LNCAP (cell line): Measurements from ENCODE around the gene DAAM1.

Experiments
- TF ChIP-seq, protein P1 (sequence below): fragments of 450-650 bp; IDR thresholded peaks from 2 replicates; pipeline ENCODE4 v1.5.1; 2017; ENCODE audit warnings: mild to moderate bottlenecking

The DAAM1 gene

DNA sequence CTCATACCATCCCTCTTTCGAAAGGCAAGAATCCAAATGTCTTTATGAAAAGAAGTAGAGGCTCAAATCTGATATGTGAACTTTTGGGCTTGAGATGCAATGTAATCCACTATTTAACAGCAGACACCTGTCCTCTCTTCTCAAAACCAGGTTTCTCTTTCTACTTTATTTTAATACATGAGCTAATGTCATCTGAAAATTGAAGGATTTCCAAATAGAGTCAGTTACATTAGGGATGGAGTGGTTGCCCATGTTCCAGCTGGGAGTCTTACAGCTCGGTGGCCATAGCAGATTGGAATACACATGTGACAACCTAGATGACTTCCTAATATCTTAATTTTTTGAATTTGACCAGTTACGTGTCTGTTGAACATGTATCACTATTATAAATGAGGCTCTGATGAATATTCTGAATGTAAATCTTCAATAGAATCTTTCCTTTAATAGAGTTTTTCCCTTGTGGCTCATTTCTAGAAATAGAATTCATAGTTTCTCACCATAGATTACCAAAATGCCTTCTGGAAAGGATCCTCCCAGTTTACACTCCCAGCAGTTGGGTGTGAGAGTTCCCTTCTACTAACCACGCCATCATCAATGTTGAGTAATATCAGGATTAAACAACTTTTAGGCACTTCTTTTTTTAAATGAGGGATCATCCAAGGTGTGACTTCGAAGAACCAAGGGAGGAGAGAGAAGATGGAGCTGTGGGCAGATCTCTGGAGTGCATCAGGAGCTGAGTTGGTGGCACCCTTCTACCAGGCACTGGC, 227.6 kb downstream of the DAAM1 start:
- TF ChIP-seq, protein P1, sequence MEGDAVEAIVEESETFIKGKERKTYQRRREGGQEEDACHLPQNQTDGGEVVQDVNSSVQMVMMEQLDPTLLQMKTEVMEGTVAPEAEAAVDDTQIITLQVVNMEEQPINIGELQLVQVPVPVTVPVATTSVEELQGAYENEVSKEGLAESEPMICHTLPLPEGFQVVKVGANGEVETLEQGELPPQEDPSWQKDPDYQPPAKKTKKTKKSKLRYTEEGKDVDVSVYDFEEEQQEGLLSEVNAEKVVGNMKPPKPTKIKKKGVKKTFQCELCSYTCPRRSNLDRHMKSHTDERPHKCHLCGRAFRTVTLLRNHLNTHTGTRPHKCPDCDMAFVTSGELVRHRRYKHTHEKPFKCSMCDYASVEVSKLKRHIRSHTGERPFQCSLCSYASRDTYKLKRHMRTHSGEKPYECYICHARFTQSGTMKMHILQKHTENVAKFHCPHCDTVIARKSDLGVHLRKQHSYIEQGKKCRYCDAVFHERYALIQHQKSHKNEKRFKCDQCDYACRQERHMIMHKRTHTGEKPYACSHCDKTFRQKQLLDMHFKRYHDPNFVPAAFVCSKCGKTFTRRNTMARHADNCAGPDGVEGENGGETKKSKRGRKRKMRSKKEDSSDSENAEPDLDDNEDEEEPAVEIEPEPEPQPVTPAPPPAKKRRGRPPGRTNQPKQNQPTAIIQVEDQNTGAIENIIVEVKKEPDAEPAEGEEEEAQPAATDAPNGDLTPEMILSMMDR, result no peak

DNA sequence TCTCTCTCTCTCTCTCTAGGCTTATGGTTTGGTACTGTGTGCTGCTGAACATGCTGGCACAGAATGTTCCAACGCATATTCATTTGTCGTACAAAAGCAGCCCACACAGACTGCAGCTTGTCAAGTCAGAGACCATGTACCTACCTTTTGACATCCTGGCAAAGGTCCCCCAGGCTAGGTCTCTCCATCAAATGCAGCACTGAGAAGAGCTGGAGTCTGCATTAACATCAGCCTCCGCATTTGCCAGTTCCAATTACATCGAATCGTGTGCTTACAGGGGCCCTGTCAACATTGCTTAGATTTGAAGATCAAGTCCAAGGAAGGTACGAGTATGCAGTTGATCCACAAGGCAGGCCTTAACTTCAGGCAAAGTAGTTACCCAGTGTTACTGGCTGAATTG, 228.8 kb downstream of the DAAM1 start:
- TF ChIP-seq, protein P1, result no peak

DNA sequence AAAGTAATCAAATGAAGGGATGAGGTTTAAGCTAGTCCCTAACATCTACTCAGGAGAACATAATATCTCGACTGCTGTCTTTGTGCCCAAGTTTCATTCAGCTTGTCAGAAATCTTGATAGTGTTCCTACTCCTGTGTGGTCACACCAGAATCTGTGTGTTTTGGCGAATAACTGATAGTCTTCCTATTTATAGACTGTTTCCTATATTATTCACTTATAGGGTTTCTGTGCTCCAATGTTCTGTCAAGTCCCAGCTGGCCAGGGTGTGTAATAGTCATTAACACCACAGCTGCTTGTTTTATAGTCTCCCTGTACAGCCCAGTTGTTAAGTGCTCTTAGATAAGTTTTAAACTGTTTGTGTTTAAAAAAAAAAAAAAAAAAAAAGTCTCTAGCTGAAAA, 230.8 kb downstream of the DAAM1 start:
- TF ChIP-seq, protein P1, result no peak
